Melanocyte of skin (primary cell): ENCODE data around the gene HYLS1. TPM values are rescaled to one million over a fixed set of nuclear protein-coding genes. Genes with fewer than 3 reads are reported as not detected.

Source experiments
- total RNA-seq, 2 donors: library from RNA; depleted of rRNA; stranded (reverse); fragments of >200 nt; gene quantifications; 2 replicates each; pipeline ENCODE4 v1.2.3, GENCODE V29; 2012

Gene HYLS1
- 10 to 100 TPM in 1 of 2 donors, 1 to 10 TPM in 1; 9.3 to 12.0 TPM for total RNA-seq

GRCh38 chr11:125887373-125888324, at the start of gene HYLS1:
HYLS1 (plus strand) TSS chr11:125887668; CDS start chr11:125899369, 11,701 bp downstream.

GRCh38 chr11:125902927-125903710, 15.7 kb downstream of the HYLS1 start, which contains the start of gene PUS3:
PUS3 (minus strand) TSS chr11:125903206; CDS start chr11:125896284, 6,922 bp downstream.

DNA sequence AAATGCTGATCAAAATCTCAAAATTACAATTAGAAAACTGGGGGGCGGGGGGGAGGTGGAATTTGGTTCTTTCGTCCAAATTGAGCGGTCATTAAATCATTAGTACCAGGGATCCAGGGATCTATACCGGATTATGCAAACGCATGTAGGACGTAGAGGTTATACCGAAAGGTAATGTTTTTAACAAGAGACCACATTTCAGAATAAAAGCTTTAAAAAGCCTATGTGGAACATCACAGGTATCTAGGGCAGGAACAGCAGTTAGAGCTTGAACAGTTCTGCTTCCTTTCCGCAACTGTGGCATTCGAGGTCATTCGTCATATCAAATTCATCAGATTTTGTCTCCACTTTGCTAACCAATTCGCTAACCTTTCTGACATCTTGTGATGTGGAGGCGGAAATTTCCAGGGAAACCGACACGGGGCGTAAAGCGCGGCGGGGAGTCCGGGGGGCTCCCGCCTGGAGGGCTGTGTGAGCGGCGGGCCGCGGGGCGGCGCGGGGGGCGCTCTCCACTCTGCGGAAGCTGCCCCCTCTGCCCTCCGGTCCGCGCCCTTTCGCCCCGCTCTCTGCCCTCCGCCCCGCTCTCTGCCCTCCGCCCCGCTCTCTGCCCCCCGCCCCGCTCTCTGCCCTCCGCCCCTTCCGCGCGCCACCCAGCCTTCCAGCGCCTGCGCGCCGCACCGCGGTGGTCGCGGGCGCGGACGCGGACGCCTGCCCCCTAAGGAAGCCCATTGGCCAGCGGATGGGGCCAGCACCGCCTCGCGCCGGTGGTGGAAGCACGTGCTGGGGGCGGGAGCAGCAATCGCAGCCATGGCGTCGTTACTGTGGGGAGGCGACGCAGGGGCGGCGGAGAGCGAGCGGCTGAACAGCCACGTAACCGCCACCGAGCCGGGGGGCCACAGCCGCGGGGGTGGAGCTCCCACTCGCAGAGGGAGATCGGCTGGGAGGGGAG, 16.5 kb downstream of the HYLS1 start, which contains the start of gene DDX25:
Gene DDX25 (plus strand): TSS at position 798 of the 949 bp plus-strand sequence. CDS start 10 bp downstream, at position 808.

DNA sequence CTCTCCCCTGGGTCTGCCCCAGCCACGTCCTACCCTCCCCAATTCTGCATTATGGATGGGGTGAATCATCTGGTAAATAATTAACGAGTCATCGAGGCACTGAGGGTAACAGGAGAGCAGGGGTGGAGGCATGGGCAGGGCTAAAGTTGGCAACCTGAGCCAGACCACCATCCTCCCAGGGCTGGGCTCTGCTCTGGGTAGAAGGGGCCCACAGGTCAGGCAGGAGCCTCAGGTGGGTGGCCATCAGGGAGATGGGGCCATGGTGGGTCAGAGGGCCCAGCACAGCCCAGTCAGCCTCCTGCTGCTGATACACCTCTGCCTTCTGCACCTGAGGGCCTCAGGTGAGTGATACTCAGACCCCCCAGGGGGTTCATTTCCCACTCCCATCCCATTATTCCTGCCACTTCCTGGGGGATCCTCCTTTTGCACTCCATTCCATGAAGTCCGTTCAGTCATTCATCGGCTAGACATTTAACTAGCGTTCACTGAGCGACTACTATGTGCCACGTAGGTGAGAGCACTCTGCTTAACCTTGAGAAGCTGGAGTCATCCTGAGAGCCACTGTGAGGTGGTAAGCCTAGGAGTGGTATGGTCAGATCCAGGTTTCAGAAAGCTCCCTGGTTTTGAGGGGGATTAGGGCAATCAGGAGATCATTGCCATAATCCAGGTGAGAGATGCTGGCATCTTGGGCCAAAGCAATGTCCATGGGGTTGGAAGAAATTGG, 58.5 kb downstream of the HYLS1 start, which contains the start of gene VSIG10L2:
Gene VSIG10L2 (plus strand): TSS at position 248 of the 724 bp plus-strand sequence. CDS start 12 bp downstream, at position 260.

Other genes starting within 250 kb of the HYLS1 start
- gene ACRV1, start 206.8 kb upstream of the HYLS1 start, total RNA-seq: under 1 TPM in 1 of 2 donors, not detected in 1; under 0.01 TPM
- not detected for gene PATE1, start 141.4 kb upstream of the HYLS1 start, total RNA-seq
- gene PATE2, start 108.8 kb upstream of the HYLS1 start, total RNA-seq: under 1 TPM in 1 of 2 donors, not detected in 1; 0.69 TPM
- not detected for gene PATE3, start 99.5 kb upstream of the HYLS1 start, total RNA-seq
- gene PATE4, start 54.4 kb upstream of the HYLS1 start, total RNA-seq: not detected
- 10 to 100 TPM in 1 of 2 donors, 1 to 10 TPM in 1; 6.9 to 14.3 TPM for gene PUS3, start 15.5 kb downstream of the HYLS1 start, total RNA-seq
- gene DDX25, start 16.8 kb downstream of the HYLS1 start, total RNA-seq: under 1 TPM; under 0.01 to 0.69 TPM
- gene VSIG10L2, start 58.4 kb downstream of the HYLS1 start, total RNA-seq: not detected
- 10 to 100 TPM; 44.0 to 60.9 TPM for gene CDON, start 175.2 kb downstream of the HYLS1 start, total RNA-seq